Neural cell (in vitro differentiated cells): Measurements from ENCODE around the gene CHCHD1. TPM values are rescaled to one million over a fixed set of nuclear protein-coding genes. Genes with fewer than 3 reads are reported as not detected.
"Not testable (repeated sequence)": the region's sequence is repeated elsewhere in the genome, so short reads cannot be mapped to it uniquely, and the experiment has no call there.

Experiments used
- H2AFZ ChIP-seq: fragments of 200-600, 300-800 bp; sonication (generic), shearing (Covaris generic); 2 replicates; pipeline ENCODE4 v1.6.0; 2014; ENCODE audit warnings: low read depth, mild to moderate bottlenecking, antibody characterized with exemption, low read length, moderate library complexity
- H3F3A ChIP-seq: fragments of 200-600 bp; shearing (Covaris generic); 2 replicates; pipeline ENCODE4 v1.6.1; 2016; ENCODE audit warnings: mild to moderate bottlenecking, moderate library complexity, mixed read lengths, antibody characterized with exemption, low read length; ENCODE audit not compliant: insufficient read depth, poor library complexity, severe bottlenecking
- H3K27ac ChIP-seq: fragments of 200-600, 300-800 bp; sonication (generic), shearing (Covaris generic); 2 replicates; pipeline ENCODE4 v1.5.1; 2014; ENCODE audit warnings: mild to moderate bottlenecking, low read length, moderate library complexity
- H3K27me3 ChIP-seq: fragments of 300-800, 200-600 bp; sonication (generic), shearing (Covaris generic); 2 replicates; pipeline ENCODE4 v1.6.0; 2014; ENCODE audit warnings: mild to moderate bottlenecking, low read depth, low read length, moderate library complexity; ENCODE audit not compliant: insufficient read depth
- H3K36me3 ChIP-seq: fragments of 300-800, 200-600 bp; sonication (generic), shearing (Covaris generic); 2 replicates; pipeline ENCODE4 v1.5.1; 2014; ENCODE audit warnings: mild to moderate bottlenecking, antibody characterized with exemption, low read length, moderate library complexity; ENCODE audit not compliant: insufficient read depth
- H3K4me2 ChIP-seq: fragments of 300-800, 200-600 bp; sonication (generic), shearing (Covaris generic); 2 replicates; pipeline ENCODE4 v1.6.0; 2014; ENCODE audit warnings: mild to moderate bottlenecking, low read length
- H3K4me3 ChIP-seq: fragments of 300-800, 200-600 bp; sonication (generic), shearing (Covaris generic); 2 replicates; pipeline ENCODE4 v1.5.1; 2014; ENCODE audit warnings: mild to moderate bottlenecking, low read length, moderate library complexity
- H3K79me2 ChIP-seq: fragments of 200-600 bp; shearing (Covaris generic); replicated peaks from 2 replicates; pipeline ENCODE4 v1.6.0; 2014; ENCODE audit warnings: mild to moderate bottlenecking, low read length, moderate library complexity; ENCODE audit not compliant: insufficient read depth
- H3K9ac ChIP-seq: fragments of 300-800, 200-600 bp; sonication (generic), shearing (Covaris generic); 2 replicates; pipeline ENCODE4 v1.6.1; 2016; ENCODE audit warnings: mild to moderate bottlenecking, low read length, mixed read lengths
- H3K9me2 ChIP-seq: fragments of 200-600 bp; shearing (Covaris generic); 2 replicates; pipeline ENCODE4 v1.6.1; 2016; ENCODE audit warnings: mild to moderate bottlenecking, low read length, mixed read lengths; ENCODE audit not compliant: insufficient read depth
- H3K9me3 ChIP-seq: fragments of 200-600, 300-800 bp; sonication (generic), shearing (Covaris generic); 2 replicates; pipeline ENCODE4 v1.6.1; 2016; ENCODE audit warnings: mild to moderate bottlenecking, mixed run types, low read length, moderate library complexity, mixed read lengths
- H4K20me1 ChIP-seq: fragments of 200-600 bp; shearing (Covaris generic); 2 replicates; pipeline ENCODE4 v1.6.1; 2016; ENCODE audit warnings: mild to moderate bottlenecking, mixed run types; ENCODE audit not compliant: insufficient read depth
- EP300 ChIP-seq: fragments of 450-650 bp; conservative IDR thresholded peaks from 2 replicates; pipeline ENCODE4 v1.6.1; 2014; ENCODE audit warnings: antibody characterized with exemption, mild to moderate bottlenecking, moderate library complexity; ENCODE audit not compliant: poor library complexity, severe bottlenecking
- EZH2 ChIP-seq: fragments of 200-600, 300-800 bp; shearing (Covaris generic), sonication (generic); IDR thresholded peaks from 2 replicates; pipeline ENCODE4 v1.6.1; 2014; ENCODE audit warnings: antibody characterized with exemption, low read length, borderline replicate concordance, mild to moderate bottlenecking; ENCODE audit not compliant: insufficient read depth, poor library complexity, severe bottlenecking
- MXI1 ChIP-seq: fragments of 450-650 bp; conservative IDR thresholded peaks from 2 replicates; pipeline ENCODE4 v1.6.1; 2014; ENCODE audit warnings: antibody characterized with exemption, mild to moderate bottlenecking; ENCODE audit not compliant: poor library complexity, severe bottlenecking
- POLR2AphosphoS5 ChIP-seq: IDR thresholded peaks from 2 replicates; pipeline ENCODE4 v1.6.1; 2012
- RAD21 ChIP-seq: fragments of 450-650 bp; conservative IDR thresholded peaks from 2 replicates; pipeline ENCODE4 v1.6.1; 2014; ENCODE audit warnings: antibody characterized with exemption, mild to moderate bottlenecking, moderate library complexity
- SMC3 ChIP-seq: fragments of 450-650 bp; conservative IDR thresholded peaks from 2 replicates; pipeline ENCODE4 v1.6.1; 2014; ENCODE audit warnings: antibody characterized with exemption, mild to moderate bottlenecking, moderate library complexity; ENCODE audit not compliant: poor library complexity
- TAF1 ChIP-seq: IDR thresholded peaks from 2 replicates; pipeline ENCODE4 v1.6.1; 2012; ENCODE audit warnings: low read depth
- polyA plus RNA-seq: library from polyadenylated mRNA; depleted of rRNA; stranded (reverse); fragments of >200 nt; gene quantifications from 2 replicates; pipeline ENCODE4 v1.2.3, GENCODE V29; 2014
- TF ChIP-seq, protein P1 (sequence below): IDR thresholded peaks from 2 replicates; pipeline ENCODE4 v1.6.1; 2012; ENCODE audit warnings: borderline replicate concordance
- TF ChIP-seq, protein P2 (sequence below): fragments of 450-650 bp; IDR thresholded peaks from 2 replicates; pipeline ENCODE4 v1.5.1; 2014; ENCODE audit warnings: antibody characterized with exemption, mild to moderate bottlenecking, moderate library complexity; ENCODE audit not compliant: poor library complexity, severe bottlenecking

The CHCHD1 gene
- polyA plus RNA-seq, 1 donor from 2014 or later = 82.5 TPM

DNA sequence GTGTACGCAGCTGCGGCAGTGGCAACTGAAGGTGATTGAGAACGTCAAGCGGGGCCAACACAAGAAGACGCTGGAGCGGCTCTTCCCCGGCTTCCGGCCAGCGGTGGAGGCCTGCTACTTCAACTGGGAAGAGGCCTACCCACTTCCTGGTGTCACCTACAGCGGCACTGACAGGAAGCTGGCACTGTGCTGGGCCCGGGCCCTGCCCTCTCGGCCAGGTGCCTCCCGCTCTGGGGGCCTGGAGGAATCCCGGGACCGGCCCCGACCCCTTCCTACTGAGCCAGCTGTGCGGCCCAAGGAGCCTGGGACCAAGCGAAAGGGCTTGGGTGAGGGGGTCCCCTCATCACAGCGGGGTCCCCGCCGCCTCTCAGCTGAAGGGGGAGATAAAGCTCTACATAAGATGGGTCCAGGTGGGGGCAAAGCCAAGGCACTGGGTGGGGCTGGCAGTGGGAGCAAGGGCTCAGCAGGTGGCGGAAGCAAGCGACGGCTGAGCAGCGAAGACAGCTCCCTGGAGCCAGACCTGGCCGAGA is 10.1 kb downstream of the CHCHD1 start:
- no peaks in the 10 kb centered on the region for H3F3A ChIP-seq
- no peak overlapping the region for H3K27ac ChIP-seq
- peaks cover 12% of the 10 kb centered on the region for H3K79me2 ChIP-seq
- H2AFZ ChIP-seq = no peak overlapping the region
- H4K20me1 ChIP-seq = no peaks in the 10 kb centered on the region
- no peak overlapping the region for H3K4me2 ChIP-seq
- H3K4me3 ChIP-seq = no peak overlapping the region
- TF ChIP-seq SMC3 (no peak), POLR2AphosphoS5 (no peak), EZH2 (no peak), TAF1 (no peak), RAD21 (no peak), EP300 (no peak), MXI1 (no peak)
- TF ChIP-seq, protein P1, sequence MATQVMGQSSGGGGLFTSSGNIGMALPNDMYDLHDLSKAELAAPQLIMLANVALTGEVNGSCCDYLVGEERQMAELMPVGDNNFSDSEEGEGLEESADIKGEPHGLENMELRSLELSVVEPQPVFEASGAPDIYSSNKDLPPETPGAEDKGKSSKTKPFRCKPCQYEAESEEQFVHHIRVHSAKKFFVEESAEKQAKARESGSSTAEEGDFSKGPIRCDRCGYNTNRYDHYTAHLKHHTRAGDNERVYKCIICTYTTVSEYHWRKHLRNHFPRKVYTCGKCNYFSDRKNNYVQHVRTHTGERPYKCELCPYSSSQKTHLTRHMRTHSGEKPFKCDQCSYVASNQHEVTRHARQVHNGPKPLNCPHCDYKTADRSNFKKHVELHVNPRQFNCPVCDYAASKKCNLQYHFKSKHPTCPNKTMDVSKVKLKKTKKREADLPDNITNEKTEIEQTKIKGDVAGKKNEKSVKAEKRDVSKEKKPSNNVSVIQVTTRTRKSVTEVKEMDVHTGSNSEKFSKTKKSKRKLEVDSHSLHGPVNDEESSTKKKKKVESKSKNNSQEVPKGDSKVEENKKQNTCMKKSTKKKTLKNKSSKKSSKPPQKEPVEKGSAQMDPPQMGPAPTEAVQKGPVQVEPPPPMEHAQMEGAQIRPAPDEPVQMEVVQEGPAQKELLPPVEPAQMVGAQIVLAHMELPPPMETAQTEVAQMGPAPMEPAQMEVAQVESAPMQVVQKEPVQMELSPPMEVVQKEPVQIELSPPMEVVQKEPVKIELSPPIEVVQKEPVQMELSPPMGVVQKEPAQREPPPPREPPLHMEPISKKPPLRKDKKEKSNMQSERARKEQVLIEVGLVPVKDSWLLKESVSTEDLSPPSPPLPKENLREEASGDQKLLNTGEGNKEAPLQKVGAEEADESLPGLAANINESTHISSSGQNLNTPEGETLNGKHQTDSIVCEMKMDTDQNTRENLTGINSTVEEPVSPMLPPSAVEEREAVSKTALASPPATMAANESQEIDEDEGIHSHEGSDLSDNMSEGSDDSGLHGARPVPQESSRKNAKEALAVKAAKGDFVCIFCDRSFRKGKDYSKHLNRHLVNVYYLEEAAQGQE = no peak
- TF ChIP-seq, protein P2, sequence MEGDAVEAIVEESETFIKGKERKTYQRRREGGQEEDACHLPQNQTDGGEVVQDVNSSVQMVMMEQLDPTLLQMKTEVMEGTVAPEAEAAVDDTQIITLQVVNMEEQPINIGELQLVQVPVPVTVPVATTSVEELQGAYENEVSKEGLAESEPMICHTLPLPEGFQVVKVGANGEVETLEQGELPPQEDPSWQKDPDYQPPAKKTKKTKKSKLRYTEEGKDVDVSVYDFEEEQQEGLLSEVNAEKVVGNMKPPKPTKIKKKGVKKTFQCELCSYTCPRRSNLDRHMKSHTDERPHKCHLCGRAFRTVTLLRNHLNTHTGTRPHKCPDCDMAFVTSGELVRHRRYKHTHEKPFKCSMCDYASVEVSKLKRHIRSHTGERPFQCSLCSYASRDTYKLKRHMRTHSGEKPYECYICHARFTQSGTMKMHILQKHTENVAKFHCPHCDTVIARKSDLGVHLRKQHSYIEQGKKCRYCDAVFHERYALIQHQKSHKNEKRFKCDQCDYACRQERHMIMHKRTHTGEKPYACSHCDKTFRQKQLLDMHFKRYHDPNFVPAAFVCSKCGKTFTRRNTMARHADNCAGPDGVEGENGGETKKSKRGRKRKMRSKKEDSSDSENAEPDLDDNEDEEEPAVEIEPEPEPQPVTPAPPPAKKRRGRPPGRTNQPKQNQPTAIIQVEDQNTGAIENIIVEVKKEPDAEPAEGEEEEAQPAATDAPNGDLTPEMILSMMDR = no peak
- H3K9me2 ChIP-seq = no peaks in the 10 kb centered on the region
- H3K36me3 ChIP-seq = no peaks in the 10 kb centered on the region
- no peak overlapping the region for H3K9ac ChIP-seq
- H3K9me3 ChIP-seq = no peaks in the 10 kb centered on the region
- H3K27me3 ChIP-seq = no peaks in the 10 kb centered on the region

DNA sequence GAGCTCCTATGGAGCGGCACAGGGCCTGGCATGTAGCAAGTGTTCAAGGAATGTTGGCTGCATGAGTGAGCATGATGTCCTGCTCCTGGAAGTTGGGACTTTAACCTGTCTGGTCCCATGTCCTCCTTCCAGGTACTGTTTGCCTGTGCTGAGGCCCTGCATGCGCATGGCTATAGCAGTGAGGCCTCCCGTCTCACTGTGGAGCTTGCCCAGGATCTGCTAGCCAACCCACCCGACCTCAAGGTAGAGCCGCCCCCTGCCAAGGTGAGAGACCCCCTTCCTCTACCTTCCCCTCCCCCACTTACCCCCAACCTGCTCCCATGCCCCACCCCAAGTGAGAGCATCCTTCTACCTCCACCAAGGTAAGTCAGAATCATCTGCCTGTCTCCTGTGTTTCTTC is 11.6 kb downstream of the CHCHD1 start:
- no peak overlapping the region for H3K9ac ChIP-seq
- H3K4me2 ChIP-seq = no peak overlapping the region
- no peaks in the 10 kb centered on the region for H3K9me3 ChIP-seq
- no peak overlapping the region for H3K4me3 ChIP-seq
- H3K79me2 ChIP-seq = no peaks in the 10 kb centered on the region
- no peaks in the 10 kb centered on the region for H3F3A ChIP-seq
- no peak for TF ChIP-seq RAD21
- TF ChIP-seq, protein P1 = no peak
- TF ChIP-seq MXI1 = no peak
- no peak for TF ChIP-seq TAF1
- TF ChIP-seq POLR2AphosphoS5 = no peak
- TF ChIP-seq EP300 = no peak
- TF ChIP-seq, protein P2 = no peak
- TF ChIP-seq SMC3 = no peak
- no peak for TF ChIP-seq EZH2
- H3K27ac ChIP-seq = no peak overlapping the region
- H3K27me3 ChIP-seq = no peaks in the 10 kb centered on the region
- no peak overlapping the region for H2AFZ ChIP-seq
- no peaks in the 10 kb centered on the region for H3K9me2 ChIP-seq
- H4K20me1 ChIP-seq = no peaks in the 10 kb centered on the region
- no peaks in the 10 kb centered on the region for H3K36me3 ChIP-seq

DNA sequence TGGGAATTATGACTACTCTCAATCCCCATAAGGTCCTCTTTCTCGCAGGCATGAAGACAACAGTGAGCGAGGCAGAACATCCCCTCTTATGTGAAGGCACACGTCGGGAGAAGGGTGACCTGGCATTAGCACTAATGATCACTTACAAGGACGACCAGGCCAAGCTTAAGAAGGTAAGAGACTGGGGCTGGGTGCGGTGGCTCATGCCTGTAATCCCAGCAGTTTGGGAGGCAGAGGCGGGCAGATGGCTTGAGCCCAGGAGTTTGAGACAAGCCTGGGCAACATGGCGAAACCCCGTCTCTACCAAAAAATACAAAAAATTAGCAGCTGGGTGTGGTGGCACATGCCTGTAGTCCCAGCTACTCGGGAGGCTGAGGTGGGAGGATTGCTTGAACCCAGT is 13.6 kb downstream of the CHCHD1 start:
- H3K9me3 ChIP-seq, H3K27ac ChIP-seq, H3K79me2 ChIP-seq, H3K4me2 ChIP-seq, H2AFZ ChIP-seq, H3K27me3 ChIP-seq, H3K4me3 ChIP-seq, H3K9ac ChIP-seq, H3K9me2 ChIP-seq, H4K20me1 ChIP-seq, H3F3A ChIP-seq, H3K36me3 ChIP-seq: not testable (repeated sequence)
